Astrocyte (in vitro differentiated cells and primary cell): ENCODE results near the gene CDC42EP4.

Source experiments
- EZH2 ChIP-seq: IDR thresholded peaks from 2 replicates; pipeline ENCODE4 v1.6.1; 2012; ENCODE audit warnings: mild to moderate bottlenecking, low read length, inconsistent platforms; ENCODE audit not compliant: insufficient read depth
- TF ChIP-seq, protein P1 (sequence below): IDR thresholded peaks from 2 replicates; pipeline ENCODE4 v1.5.1; 2011; ENCODE audit warnings: low read depth, mild to moderate bottlenecking, inconsistent platforms, low read length, moderate library complexity; ENCODE audit not compliant: insufficient read depth

DNA sequence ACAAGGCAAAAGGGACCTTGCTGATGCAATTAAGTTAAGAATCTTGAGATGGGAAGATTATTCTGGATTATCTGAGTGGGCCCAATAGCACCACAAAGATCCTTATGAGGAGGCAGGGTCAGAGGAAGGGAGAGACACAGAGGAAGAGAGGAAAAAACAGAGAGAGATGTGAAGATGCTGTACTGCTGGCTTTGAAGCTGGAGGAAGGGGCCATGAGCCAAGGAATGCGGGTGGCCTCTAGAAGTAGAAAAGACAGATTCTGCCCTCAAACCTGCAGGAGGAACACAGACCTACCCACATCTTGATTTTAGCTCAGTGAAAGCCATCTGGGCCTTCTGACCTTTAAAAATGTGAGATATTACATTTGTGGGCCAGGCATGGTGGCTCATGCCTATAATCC is 42.0 kb downstream of the CDC42EP4 start:
- TF ChIP-seq, protein P1, sequence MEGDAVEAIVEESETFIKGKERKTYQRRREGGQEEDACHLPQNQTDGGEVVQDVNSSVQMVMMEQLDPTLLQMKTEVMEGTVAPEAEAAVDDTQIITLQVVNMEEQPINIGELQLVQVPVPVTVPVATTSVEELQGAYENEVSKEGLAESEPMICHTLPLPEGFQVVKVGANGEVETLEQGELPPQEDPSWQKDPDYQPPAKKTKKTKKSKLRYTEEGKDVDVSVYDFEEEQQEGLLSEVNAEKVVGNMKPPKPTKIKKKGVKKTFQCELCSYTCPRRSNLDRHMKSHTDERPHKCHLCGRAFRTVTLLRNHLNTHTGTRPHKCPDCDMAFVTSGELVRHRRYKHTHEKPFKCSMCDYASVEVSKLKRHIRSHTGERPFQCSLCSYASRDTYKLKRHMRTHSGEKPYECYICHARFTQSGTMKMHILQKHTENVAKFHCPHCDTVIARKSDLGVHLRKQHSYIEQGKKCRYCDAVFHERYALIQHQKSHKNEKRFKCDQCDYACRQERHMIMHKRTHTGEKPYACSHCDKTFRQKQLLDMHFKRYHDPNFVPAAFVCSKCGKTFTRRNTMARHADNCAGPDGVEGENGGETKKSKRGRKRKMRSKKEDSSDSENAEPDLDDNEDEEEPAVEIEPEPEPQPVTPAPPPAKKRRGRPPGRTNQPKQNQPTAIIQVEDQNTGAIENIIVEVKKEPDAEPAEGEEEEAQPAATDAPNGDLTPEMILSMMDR = no peak
- TF ChIP-seq EZH2 = no peak
